ENCODE results near the gene STK35. TPM values are rescaled to one million over a fixed set of nuclear protein-coding genes. Genes with fewer than 3 reads are reported as not detected.

STK35 gene
- total and polyA plus RNA-seq, 9 of the 15 experiments (the other 6 are each of a cell fraction or from before 2014, with no cell fraction given): 1.0 to 11.0 (median 6.3) TPM

DNA sequence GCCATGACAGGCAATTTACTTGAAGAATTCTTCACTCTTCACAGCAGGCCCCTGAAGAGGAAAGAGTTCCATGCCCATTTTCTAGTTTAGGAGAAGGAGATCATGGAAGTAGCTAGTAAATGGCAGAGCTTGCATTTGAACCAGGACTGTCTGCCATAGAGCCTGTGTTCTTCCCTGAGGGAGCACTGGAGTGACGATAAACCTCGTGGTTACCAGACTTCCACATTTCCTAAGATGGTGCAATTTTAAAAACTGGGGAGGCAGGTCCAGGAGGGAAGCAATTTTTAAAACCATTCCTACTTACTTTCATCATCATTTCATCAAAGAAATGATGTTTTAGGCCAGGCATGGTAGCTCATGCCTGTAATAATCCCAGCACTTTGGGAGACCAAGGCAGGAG lies 36.8 kb downstream of the STK35 start (continued):
- TF ChIP-seq, protein P1, sequence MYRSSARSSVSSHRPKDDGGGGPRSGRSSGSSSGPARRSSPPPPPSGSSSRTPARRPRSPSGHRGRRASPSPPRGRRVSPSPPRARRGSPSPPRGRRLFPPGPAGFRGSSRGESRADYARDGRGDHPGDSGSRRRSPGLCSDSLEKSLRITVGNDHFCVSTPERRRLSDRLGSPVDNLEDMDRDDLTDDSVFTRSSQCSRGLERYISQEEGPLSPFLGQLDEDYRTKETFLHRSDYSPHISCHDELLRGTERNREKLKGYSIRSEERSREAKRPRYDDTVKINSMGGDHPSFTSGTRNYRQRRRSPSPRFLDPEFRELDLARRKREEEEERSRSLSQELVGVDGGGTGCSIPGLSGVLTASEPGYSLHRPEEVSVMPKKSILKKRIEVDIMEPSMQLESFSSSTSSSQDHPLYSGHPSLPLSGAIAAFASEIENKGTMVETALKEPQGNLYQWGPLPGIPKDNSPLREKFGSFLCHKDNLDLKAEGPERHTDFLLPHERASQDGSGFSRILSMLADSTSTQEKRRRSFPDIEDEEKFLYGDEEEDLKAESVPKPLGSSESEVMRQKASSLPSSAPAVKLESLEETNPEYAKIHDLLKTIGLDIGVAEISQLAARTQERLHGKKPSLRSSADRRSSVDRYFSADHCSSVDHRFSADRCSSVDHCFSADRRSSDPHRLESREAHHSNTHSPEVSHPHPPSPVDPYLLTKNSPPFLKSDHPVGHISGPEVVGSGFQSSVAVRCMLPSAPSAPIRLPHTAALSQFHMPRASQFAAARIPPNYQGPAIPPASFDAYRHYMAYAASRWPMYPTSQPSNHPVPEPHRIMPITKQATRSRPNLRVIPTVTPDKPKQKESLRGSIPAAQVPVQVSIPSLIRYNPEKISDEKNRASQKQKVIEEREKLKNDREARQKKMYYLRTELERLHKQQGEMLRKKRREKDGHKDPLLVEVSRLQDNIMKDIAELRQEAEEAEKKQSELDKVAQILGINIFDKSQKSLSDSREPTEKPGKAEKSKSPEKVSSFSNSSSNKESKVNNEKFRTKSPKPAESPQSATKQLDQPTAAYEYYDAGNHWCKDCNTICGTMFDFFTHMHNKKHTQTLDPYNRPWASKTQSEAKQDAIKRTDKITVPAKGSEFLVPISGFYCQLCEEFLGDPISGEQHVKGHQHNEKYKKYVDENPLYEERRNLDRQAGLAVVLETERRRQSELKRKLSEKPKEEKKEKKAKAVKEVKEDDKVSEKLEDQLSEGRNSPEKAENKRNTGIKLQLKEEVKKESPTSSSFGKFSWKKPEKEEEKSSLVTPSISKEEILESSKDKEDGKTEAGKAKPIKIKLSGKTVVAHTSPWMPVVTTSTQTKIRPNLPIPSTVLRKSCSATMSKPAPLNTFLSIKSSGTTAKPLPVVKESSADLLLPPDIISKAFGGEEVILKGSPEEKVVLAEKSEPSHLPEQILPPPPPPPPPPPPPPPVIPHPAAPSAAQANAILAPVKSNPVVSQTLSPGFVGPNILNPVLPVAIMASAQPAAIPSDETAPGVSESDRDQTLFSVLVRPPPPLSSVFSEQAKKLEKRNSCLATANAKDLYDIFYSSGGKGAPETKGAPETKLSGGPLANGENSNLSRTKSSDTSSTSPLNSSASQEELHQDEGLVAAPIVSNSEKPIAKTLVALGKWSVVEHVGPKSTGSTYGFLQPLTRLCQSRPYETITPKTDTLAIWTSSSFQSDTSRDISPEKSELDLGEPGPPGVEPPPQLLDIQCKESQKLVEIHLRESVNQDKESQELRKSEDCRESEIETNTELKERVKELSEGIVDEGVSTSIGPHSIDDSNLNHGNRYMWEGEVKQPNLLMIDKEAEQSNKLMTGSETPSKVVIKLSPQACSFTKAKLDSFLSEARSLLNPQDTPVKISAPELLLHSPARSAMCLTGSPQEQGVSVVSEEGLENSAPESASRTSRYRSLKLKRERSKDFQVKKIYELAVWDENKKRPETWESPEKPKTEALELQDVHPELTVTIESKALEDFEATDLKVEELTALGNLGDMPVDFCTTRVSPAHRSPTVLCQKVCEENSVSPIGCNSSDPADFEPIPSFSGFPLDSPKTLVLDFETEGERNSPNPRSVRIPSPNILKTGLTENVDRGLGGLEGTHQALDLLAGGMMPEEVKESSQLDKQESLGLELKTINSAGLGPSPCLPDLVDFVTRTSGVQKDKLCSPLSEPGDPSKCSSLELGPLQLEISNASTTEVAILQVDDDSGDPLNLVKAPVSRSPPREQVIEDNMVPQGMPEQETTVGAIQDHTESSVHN (IDR thresholded peaks at IDR 0.05; ENCODE audit: borderline replicate concordance in 1 of 2, low read depth in 1 of 2): no peak
- TF ChIP-seq ZNF121 (CRISPR knock-in tag; conservative IDR thresholded peaks at IDR 0.05): no peak
- no peak for TF ChIP-seq ZNF668 (CRISPR knock-in tag; IDR thresholded peaks at IDR 0.05)
- TF ChIP-seq ZFPM2 (CRISPR knock-in tag; IDR thresholded peaks at IDR 0.05): no peak
- TF ChIP-seq FOXK1 (CRISPR knock-in tag; IDR thresholded peaks at IDR 0.05; ENCODE audit: borderline replicate concordance): no peak
- TF ChIP-seq CREBBP (IDR thresholded peaks at IDR 0.05; ENCODE audit: low read depth, low read length): no peak
- TF ChIP-seq ZNF507 (tag; conservative IDR thresholded peaks at IDR 0.05): no peak
- TF ChIP-seq HCFC1 (IDR thresholded peaks at IDR 0.05; ENCODE audit: low read depth, low read length): no peak
- TF ChIP-seq, protein P2, sequence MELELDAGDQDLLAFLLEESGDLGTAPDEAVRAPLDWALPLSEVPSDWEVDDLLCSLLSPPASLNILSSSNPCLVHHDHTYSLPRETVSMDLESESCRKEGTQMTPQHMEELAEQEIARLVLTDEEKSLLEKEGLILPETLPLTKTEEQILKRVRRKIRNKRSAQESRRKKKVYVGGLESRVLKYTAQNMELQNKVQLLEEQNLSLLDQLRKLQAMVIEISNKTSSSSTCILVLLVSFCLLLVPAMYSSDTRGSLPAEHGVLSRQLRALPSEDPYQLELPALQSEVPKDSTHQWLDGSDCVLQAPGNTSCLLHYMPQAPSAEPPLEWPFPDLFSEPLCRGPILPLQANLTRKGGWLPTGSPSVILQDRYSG (tag; conservative IDR thresholded peaks at IDR 0.05; ENCODE audit: low read depth): no peak
- no peak for TF ChIP-seq RBM14 (IDR thresholded peaks at IDR 0.05; ENCODE audit: borderline replicate concordance, insufficient read depth, low read depth, low read length)
